Measurements from ENCODE around the gene KCNH1. TPM values are rescaled to one million over a fixed set of nuclear protein-coding genes. Genes with fewer than 3 reads are reported as not detected.
"Not testable (repeated sequence)": the region's sequence is repeated elsewhere in the genome, so short reads cannot be mapped to it uniquely, and the experiment has no call there.

Gene KCNH1
- total RNA-seq, 1 donor from 2014 or later, result not detected

GRCh38 chr1:211011128-211011527, 122.8 kb downstream of the KCNH1 start:
- H3K9me3 Mint-ChIP-seq; H3K4me3 Mint-ChIP-seq; H3K36me3 Mint-ChIP-seq (ENCODE audit: low read depth); H3K4me1 Mint-ChIP-seq; H3K27ac Mint-ChIP-seq; intact Hi-C loops (cut with micrococcal nuclease); DNase-seq; H3K27me3 Mint-ChIP-seq: not testable (repeated sequence)

GRCh38 chr1:211009944-211010343, 124.0 kb downstream of the KCNH1 start:
- intact Hi-C loops (cut with micrococcal nuclease), result no loop called here
- Mint-ChIP-seq H3K4me1 (no peaks in the 10 kb centered on the region), H3K27me3 (peaks cover 4% of the 10 kb centered on the region), H3K36me3 (ENCODE audit: low read depth) (no peaks in the 10 kb centered on the region), H3K4me3 (no peak overlapping the region), H3K9me3 (no peaks in the 10 kb centered on the region), H3K27ac (no peak overlapping the region)
- no peak for DNase-seq

- Mint-ChIP-seq H3K9me3 (no peaks in the 10 kb centered on the region), H3K27ac (no peak overlapping the region), H3K36me3 (ENCODE audit: low read depth) (no peaks in the 10 kb centered on the region), H3K4me3 (no peak overlapping the region), H3K4me1 (no peaks in the 10 kb centered on the region), H3K27me3 (peaks cover 6% of the 10 kb centered on the region)
- no peak for DNase-seq
- intact Hi-C loops (cut with micrococcal nuclease), result no loop called here
Observed at GRCh38 chr1:211007830-211008229, 126.1 kb downstream of the KCNH1 start.

- H3K27me3 Mint-ChIP-seq; H3K4me3 Mint-ChIP-seq; intact Hi-C loops (cut with micrococcal nuclease); H3K9me3 Mint-ChIP-seq; DNase-seq; H3K27ac Mint-ChIP-seq; H3K4me1 Mint-ChIP-seq; H3K36me3 Mint-ChIP-seq (ENCODE audit: low read depth): not testable (repeated sequence)
Observed at GRCh38 chr1:210995931-210996330, 138.0 kb downstream of the KCNH1 start.

- H3K27me3 Mint-ChIP-seq, result peaks cover 2% of the 10 kb centered on the region
- no peaks in the 10 kb centered on the region for H3K36me3 Mint-ChIP-seq (ENCODE audit: low read depth)
- no peak for DNase-seq
- no peak overlapping the region for H3K27ac Mint-ChIP-seq
- H3K4me1 Mint-ChIP-seq, result no peaks in the 10 kb centered on the region
- H3K9me3 Mint-ChIP-seq, result no peaks in the 10 kb centered on the region
- H3K4me3 Mint-ChIP-seq, result no peak overlapping the region
- intact Hi-C loops (cut with micrococcal nuclease), result no loop called here
Observed at GRCh38 chr1:210992837-210993236, 141.1 kb downstream of the KCNH1 start.

- no peaks in the 10 kb centered on the region for H3K4me1 Mint-ChIP-seq
- peaks cover under 1% of the 10 kb centered on the region for H3K9me3 Mint-ChIP-seq
- intact Hi-C loops (cut with micrococcal nuclease), result no loop called here
- H3K36me3 Mint-ChIP-seq (ENCODE audit: low read depth), result no peaks in the 10 kb centered on the region
- H3K4me3 Mint-ChIP-seq, result no peak overlapping the region
- H3K27me3 Mint-ChIP-seq, result peaks cover 2% of the 10 kb centered on the region
- DNase-seq, result no peak
- H3K27ac Mint-ChIP-seq, result no peak overlapping the region
Observed at GRCh38 chr1:210989905-210990304, 144.0 kb downstream of the KCNH1 start.

- peaks cover 4% of the 10 kb centered on the region for H3K9me3 Mint-ChIP-seq
- DNase-seq, result no peak
- intact Hi-C loops (cut with micrococcal nuclease), result no loop called here
- no peaks in the 10 kb centered on the region for H3K36me3 Mint-ChIP-seq (ENCODE audit: low read depth)
- H3K4me1 Mint-ChIP-seq, result no peaks in the 10 kb centered on the region
- no peak overlapping the region for H3K27ac Mint-ChIP-seq
- no peak overlapping the region for H3K4me3 Mint-ChIP-seq
- H3K27me3 Mint-ChIP-seq, result no peaks in the 10 kb centered on the region
Observed at GRCh38 chr1:210981490-210981889, 152.5 kb downstream of the KCNH1 start.

- H3K9me3 Mint-ChIP-seq, result peaks cover 4% of the 10 kb centered on the region
- H3K4me3 Mint-ChIP-seq, result no peak overlapping the region
- H3K27me3 Mint-ChIP-seq, result no peaks in the 10 kb centered on the region
- no peak for DNase-seq
- no peaks in the 10 kb centered on the region for H3K36me3 Mint-ChIP-seq (ENCODE audit: low read depth)
- no peaks in the 10 kb centered on the region for H3K4me1 Mint-ChIP-seq
- H3K27ac Mint-ChIP-seq, result no peak overlapping the region
- intact Hi-C loops (cut with micrococcal nuclease), result no loop called here
Observed at GRCh38 chr1:210980082-210980481, 153.9 kb downstream of the KCNH1 start.

- Mint-ChIP-seq H3K4me1 (no peaks in the 10 kb centered on the region), H3K27ac (no peak overlapping the region), H3K27me3 (no peaks in the 10 kb centered on the region), H3K9me3 (no peaks in the 10 kb centered on the region), H3K36me3 (ENCODE audit: low read depth) (no peaks in the 10 kb centered on the region), H3K4me3 (no peak overlapping the region)
- DNase-seq, result no peak
- intact Hi-C loops (cut with micrococcal nuclease), result no loop called here
Observed at GRCh38 chr1:210978974-210979354, 155.0 kb downstream of the KCNH1 start.

- Mint-ChIP-seq H3K4me1 (no peaks in the 10 kb centered on the region), H3K27ac (no peak overlapping the region), H3K27me3 (no peaks in the 10 kb centered on the region), H3K4me3 (no peak overlapping the region), H3K9me3 (no peaks in the 10 kb centered on the region), H3K36me3 (ENCODE audit: low read depth) (no peaks in the 10 kb centered on the region)
- no peak for DNase-seq
- intact Hi-C loops (cut with micrococcal nuclease), result no loop called here
Observed at GRCh38 chr1:210978316-210978973, 155.5 kb downstream of the KCNH1 start.

GRCh38 chr1:210951279-210951678, 182.7 kb downstream of the KCNH1 start:
- H3K27me3 Mint-ChIP-seq, result peaks cover 2% of the 10 kb centered on the region
- DNase-seq, result no peak
- H3K4me3 Mint-ChIP-seq, result no peak overlapping the region
- H3K4me1 Mint-ChIP-seq, result no peaks in the 10 kb centered on the region
- H3K27ac Mint-ChIP-seq, result no peak overlapping the region
- intact Hi-C loops (cut with micrococcal nuclease), result loop anchor here (2.0 kb wide), 1 partner anchor 504 kb away; no protein-coding TSS in a partner anchor
- no peaks in the 10 kb centered on the region for H3K36me3 Mint-ChIP-seq (ENCODE audit: low read depth)
- no peaks in the 10 kb centered on the region for H3K9me3 Mint-ChIP-seq

- H3K27me3 Mint-ChIP-seq; H3K4me1 Mint-ChIP-seq; H3K4me3 Mint-ChIP-seq; H3K36me3 Mint-ChIP-seq (ENCODE audit: low read depth); H3K9me3 Mint-ChIP-seq; H3K27ac Mint-ChIP-seq: not testable (repeated sequence)
- DNase-seq, result peak; percentile 86
- intact Hi-C loops (cut with micrococcal nuclease), result loop anchor here (1.0 to 2.0 kb wide), 3 partner anchors 366 to 543 kb away; no protein-coding TSS in a partner anchor
Observed at GRCh38 chr1:210949940-210950546, 183.9 kb downstream of the KCNH1 start.

- Mint-ChIP-seq H3K9me3 (no peaks in the 10 kb centered on the region), H3K27me3 (no peaks in the 10 kb centered on the region), H3K4me1 (no peaks in the 10 kb centered on the region), H3K27ac (no peak overlapping the region), H3K4me3 (no peak overlapping the region), H3K36me3 (ENCODE audit: low read depth) (no peaks in the 10 kb centered on the region)
- DNase-seq, result no peak
- intact Hi-C loops (cut with micrococcal nuclease), result loop anchor here (2.0 kb wide), 1 partner anchor 543 kb away; no protein-coding TSS in a partner anchor
Observed at GRCh38 chr1:210949489-210949888, 184.5 kb downstream of the KCNH1 start.

- DNase-seq, result no peak
- no peak overlapping the region for H3K4me3 Mint-ChIP-seq
- H3K36me3 Mint-ChIP-seq (ENCODE audit: low read depth), result no peaks in the 10 kb centered on the region
- no peak overlapping the region for H3K27ac Mint-ChIP-seq
- H3K9me3 Mint-ChIP-seq, result no peaks in the 10 kb centered on the region
- intact Hi-C loops (cut with micrococcal nuclease), result loop anchor here (2.0 kb wide), 1 partner anchor 542 kb away; no protein-coding TSS in a partner anchor
- H3K27me3 Mint-ChIP-seq, result no peaks in the 10 kb centered on the region
- no peaks in the 10 kb centered on the region for H3K4me1 Mint-ChIP-seq
Observed at GRCh38 chr1:210949039-210949438, 184.9 kb downstream of the KCNH1 start.

GRCh38 chr1:210944252-210944651, 189.7 kb downstream of the KCNH1 start:
- Mint-ChIP-seq H3K36me3 (ENCODE audit: low read depth) (no peaks in the 10 kb centered on the region), H3K27ac (no peak overlapping the region), H3K27me3 (no peaks in the 10 kb centered on the region), H3K4me3 (no peak overlapping the region), H3K4me1 (peaks cover 4% of the 10 kb centered on the region), H3K9me3 (no peaks in the 10 kb centered on the region)
- intact Hi-C loops (cut with micrococcal nuclease), result no loop called here
- DNase-seq, result no peak

Data from activated CD4-positive, alpha-beta T cell treated with anti-CD3 and anti-CD28 coated beads, Interleukin-2, amount 10 ng/mL, durations not matched to agents 24 days and 14 days (primary cell).